GM21360 (cell line): Measurements from ENCODE around the gene FAM53B.
"Not testable (repeated sequence)": the region's sequence is repeated elsewhere in the genome, so short reads cannot be mapped to it uniquely, and the experiment has no call there.

ENCODE experiments used
- ATAC-seq: cut with Tn5 transposase; IDR thresholded peaks from one replicate; pipeline ENCODE4 v1.9.1; 2021; ENCODE audit warnings: mild to moderate bottlenecking, moderate library complexity; ENCODE audit not compliant: unreplicated experiment

FAM53B gene

DNA sequence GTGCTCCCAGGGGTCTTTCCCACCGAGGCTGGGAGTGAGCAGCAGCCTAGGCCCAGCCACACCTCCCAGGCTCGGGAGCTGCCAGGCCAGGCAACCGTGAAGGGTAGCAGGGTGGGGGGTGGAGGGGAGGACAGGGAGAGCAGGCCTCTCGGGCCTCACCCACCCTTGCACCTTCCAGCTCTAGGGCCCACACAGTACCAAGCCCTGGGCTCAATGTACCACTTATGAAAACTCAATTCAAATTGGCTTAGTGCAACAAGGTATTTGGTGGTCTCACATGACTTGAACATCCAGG, 127.4 kb downstream of the FAM53B start:
- no peak for ATAC-seq

DNA sequence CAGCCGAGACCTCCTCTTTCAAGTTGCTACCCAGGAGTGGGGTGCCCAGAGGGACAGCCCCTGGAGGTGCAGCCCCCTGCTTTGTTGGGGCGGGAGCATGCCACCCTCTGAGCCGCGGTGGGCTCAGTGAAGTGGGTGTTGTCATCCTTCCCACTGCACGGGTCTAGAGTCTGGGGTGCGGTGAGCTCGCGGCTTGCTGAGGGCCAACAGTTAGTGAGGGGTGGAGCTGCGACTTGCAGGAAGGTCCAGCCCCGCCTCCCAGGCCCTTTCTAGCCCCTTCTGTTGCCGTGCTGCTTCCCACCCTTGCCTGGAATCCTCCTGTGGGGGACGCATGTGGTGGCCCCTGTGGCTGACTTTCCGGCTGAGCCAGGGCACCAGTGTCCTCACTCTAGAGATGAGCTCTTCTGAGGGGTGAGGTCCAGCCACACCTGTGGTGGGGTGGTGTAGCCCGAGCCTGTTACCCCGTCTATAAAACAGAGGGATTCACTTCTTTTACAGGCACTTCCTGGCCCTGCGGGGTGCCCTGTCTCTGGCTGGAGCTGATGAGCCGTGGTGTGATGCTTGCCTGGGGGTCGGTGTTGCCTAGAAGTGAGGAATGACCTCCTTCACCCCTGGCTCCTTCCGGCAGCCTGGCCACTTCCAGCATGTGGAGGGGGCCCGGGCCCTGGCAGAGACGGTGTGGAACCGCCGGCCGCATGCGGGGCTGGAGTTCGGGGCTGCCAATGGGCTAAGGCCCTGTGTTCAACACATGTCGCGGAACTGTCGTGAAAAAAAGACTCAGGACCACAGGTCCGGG, 127.9 kb downstream of the FAM53B start:
- ATAC-seq = no peak

DNA sequence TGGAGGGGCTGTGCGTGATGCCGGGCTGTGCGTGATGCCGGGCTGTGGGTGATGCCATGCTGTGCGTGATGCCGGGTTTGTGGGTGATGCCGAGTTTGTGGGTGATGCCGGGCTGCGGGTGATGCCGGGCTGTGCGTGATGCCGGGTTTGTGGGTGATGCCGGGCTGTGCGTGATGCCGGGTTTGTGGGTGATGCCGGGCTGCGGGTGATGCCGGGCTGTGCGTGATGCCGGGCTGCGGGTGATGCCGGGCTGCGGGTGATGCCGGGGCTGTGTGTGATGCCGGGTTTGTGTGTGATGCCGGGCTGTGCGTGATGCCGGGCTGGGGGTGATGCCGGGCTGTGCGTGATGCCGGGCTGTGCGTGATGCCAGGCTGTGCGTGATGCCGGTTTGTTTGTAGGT, 128.9 kb downstream of the FAM53B start:
- no peak for ATAC-seq

- peak; percentile 58 for ATAC-seq
These were observed 130.0 kb downstream of the FAM53B start for GRCh38 chr10:124614003-124614659.

GRCh38 chr10:124612611-124613498, 131.3 kb downstream of the FAM53B start:
- no peak for ATAC-seq

- no peak for ATAC-seq
These were observed 132.4 kb downstream of the FAM53B start for GRCh38 chr10:124611738-124612137.

DNA sequence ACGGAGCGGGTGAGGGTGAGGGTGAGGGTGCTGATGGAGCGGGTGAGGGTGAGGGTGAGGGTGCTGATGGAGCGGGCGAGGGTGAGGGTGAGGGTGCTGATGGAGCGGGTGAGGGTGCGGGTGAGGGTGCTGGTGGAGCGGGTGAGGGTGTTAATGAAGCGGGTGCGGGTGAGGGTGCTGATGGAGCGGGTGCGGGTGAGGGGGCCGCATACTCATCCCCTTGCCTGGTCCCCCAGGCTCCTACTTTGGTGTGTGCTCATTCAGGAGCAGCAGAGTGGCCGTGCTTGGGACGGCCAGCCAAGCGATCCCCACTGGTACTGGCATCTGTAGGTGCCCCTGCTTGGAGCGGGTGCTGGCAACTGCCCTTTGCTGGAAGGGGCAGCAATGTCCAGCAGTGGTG, 133.3 kb downstream of the FAM53B start:
- not testable (repeated sequence) for ATAC-seq

DNA sequence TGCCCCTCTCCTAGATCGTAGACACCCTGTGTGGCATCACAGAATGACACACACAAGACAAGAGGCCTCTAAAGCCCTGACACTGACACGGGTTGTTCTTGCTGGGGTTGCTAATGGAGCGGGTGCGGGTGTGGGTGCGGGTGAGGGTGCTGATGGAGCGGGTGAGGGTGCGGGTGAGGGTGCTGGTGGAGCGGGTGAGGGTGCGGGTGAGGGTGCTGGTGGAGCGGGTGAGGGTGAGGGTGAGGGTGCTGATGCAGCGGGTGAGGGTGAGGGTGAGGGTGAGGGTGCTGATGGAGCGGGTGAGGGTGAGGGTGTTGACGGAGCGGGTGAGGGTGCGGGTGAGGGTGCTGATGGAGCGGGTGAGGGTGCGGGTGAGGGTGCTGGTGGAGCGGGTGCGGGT, 134.0 kb downstream of the FAM53B start:
- ATAC-seq = not testable (repeated sequence)

DNA sequence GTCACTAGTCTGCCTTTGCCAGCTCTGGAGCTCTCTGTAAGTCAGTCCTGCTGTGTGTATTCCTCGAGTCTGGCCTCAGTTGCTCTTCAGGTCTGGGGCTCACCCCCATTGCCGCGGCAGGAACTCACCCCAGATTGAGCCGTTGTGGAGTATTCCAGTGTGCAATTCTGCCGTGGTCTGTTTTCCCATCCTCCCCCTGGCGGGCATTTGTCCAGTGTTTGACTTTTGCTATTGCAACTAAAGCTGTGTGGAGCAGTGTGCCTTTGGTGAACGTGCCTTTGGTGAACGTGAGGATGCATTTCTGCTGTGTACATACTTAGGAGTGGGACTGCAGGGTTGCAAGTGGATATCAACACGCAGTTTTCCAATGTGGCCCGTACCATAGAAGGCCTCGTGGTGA, 134.5 kb downstream of the FAM53B start:
- ATAC-seq = no peak

GRCh38 chr10:124608093-124608721, 136.0 kb downstream of the FAM53B start:
- ATAC-seq = no peak

- no peak for ATAC-seq
These were observed 136.5 kb downstream of the FAM53B start for GRCh38 chr10:124607693-124608092.

DNA sequence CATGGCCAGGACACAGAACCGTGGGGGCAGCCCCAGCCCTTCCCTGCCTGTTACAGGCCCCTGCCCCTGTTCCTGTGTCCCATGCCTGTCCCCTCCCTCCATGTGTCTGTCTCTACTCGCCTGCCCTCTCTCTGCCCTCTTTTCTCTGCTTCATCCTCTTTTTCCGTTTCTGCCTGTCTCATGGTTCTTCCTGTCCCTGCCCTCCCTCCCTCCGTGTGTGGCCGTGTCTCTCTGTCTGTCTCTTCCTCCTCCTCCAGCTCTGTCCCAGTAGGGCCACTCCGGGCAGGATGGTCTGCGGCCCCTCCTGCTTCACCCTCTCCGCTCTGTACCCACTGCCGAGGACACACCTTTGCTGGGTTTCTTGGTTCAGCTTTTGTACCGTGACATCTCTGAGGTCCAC, 137.4 kb downstream of the FAM53B start:
- no peak for ATAC-seq

DNA sequence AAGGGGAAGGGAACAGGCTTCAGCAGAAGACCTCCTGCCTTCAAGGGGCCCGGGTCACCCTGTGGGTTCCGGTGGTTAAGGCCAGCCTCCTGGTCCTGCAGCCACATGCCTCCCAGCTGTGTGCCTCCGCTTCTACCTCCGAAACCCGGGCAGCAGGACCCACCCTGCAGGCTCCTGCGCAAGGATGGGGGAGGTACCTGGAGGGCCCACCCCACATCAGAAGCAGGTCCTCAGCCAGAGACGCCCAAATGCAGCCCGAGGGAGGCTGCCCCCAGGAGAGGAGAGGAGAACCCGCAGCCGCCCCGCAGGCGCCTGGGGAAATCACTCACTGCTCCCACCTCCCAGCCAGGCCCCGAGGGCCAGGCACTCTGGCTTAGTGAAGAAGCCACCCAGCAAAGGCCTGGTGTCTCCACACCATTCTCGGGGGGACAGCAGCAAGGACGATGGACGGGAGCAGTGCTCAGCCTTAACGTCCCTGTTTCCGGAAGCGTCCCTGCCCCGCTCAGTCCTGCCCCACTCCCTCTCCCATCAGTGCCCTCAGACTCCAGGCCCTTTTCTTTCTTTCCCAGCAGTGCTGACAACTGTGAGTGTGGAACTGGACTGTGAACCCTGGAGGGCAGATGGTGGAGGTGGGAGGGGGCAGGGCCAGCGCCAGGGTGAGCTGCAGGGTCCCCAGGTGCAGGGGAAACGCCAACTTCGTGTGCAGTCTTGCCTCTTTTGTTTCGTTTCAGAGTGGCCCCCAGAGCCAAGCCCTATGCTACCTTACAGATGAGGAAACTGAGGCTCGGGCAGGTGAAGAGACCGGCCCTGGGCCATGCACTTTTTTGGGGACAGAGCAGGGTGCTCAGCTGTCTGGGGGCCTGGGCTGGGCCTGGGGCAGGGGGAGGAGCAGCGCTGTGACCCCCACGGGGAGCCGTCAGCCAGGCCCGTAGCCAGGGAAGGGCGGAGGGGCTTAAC, 138.0 kb downstream of the FAM53B start:
- ATAC-seq = no peak

DNA sequence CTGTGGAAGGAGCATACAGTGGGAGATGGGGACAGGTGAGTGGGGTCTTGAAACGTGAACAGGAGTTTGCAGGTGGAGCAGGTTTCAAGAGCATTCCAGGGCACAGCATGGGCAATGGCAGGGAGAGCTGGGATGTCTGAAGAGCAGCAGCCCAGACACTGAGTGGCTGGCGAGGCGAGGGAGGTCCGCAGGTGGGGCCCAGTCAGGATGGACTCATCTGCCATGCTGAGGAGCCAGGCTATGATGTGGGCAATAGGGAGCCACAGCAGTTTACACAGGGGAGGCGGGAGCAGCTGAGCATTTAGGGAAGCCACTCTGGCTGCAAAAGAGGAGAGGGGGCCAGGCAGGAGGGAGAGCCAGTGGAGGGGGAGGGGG, 138.7 kb downstream of the FAM53B start:
- no peak for ATAC-seq

GRCh38 chr10:124605001-124605370, 139.2 kb downstream of the FAM53B start:
- ATAC-seq = no peak

DNA sequence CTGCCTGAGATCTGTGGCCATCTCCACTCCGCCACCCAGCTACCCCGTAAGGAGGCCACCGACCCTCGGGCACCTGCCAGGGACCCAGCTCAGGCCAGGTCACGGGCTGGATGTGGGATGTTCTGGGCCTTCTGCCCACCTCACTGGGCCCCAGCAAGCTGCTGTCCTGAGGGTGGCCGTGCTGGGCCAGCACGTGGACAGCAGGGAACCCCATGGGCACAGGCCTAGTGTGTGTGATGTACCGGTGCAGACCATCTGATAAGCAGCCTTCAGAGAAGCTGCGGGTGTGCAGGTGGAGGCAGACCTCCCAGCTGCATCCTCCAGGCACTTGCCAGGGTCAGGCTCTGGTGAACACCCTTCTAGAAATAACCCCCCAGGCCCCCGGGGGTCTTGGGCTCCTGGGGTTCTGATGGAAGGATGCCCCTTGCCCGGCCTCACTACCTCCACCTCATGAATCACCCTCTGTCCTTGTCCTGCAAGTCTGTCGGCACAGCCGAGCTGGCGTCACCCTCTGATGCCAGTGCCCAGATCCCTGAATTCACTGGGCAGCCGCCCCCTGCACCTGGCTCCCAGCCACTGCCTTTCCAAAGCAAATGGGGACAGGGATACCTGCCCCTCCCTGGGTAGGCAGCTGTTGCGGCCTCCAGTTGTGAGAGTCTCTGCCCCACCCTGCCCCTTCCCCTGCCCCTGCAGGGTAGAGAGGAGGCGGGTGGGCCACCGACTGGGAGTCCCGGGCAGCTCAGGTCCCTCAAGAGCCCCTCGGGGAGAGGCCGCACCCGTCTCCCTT, 139.8 kb downstream of the FAM53B start:
- no peak for ATAC-seq

- ATAC-seq = no peak
These were observed 140.6 kb downstream of the FAM53B start for GRCh38 chr10:124603376-124604213.

DNA sequence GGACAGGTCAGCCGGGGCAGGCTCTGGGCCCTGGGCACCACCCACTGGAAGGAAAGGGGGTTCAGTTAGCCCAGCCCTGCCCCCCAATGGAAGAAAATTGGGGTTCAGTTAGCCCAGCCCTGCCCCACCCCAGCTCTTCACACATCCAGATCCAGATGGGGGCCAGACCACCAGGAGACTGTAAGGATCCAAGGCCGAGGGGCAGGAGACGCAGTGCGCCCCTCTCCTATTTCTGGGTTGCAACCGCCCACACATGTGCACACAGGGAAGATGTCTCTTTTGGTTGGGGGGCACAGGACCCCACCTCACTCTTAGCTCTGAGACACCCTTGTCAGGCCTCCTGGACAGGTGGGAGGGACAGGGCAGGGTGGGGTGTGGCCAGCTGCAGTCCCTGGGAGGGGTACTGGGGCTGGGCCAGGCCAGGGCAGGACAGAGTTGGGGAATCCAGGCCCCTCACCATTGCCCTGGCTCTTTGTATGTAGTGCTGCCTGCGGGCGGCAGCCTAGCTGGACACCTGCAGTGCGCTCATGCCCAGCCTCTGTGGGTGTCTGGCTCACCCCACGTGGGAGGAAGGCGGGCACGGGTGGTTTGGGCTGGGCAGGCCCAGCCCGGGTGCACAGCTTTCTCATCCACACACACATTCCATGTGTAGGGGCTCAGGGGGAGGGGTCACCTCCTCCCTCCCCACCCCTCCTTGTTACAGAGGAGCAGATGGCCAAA, 141.4 kb downstream of the FAM53B start:
- ATAC-seq = no peak
